ENCODE measurements around the gene SEM1.
"Not testable (repeated sequence)": the region's sequence is repeated elsewhere in the genome, so short reads cannot be mapped to it uniquely, and the experiment has no call there.

The SEM1 gene

DNA sequence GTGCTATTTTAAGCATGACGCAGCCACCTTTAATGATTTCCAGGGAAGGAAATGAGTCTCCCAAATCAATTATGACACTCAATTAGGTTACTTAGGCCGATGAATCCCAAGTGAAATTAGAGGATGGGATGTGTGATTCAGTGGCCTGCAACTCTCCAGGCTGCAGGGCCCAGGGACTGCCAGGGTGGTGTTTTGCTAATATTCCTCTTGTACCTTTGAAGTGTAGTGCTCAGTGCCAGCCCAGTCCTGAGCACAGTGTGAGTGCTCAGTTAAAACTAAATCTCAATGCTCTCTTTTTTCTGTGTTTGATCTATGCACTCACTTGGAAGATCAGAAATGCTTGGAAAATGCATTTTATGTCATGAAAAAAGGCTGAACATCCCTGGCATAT, 51.6 kb downstream of the SEM1 start:
- no peak for DNase-seq

DNA sequence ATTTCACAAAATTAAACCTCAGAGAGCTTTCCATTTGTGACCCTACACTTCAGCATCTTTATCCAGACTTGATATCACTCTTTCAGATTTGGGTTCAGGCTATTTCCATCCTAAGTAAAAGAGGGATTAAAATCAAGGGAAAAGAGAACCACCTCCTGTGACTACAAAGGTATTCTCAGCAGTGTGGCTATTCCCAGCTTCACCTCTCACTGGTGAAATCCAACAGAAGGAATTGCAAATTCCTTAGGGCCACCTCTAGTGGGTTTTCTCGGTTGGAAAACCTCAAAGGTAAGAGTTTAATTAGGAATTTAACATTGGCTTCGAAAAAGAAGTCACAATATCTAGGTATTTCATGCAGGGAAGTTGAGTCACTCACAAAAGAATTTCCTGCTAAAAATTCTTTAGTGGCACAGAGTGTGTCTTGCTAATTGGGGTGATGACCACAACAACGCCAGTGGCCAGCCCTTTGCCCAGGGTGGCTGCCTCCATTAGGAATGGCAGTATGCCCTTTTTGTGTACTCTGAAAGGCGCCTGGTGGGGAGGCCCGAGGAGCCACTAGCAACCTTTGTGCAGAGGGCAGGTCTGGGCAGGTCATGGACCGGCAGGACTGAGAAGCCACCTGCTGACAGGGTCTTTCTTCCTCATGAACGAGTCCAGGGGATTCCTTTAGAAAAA, 52.2 kb downstream of the SEM1 start:
- DNase-seq, result no peak

DNA sequence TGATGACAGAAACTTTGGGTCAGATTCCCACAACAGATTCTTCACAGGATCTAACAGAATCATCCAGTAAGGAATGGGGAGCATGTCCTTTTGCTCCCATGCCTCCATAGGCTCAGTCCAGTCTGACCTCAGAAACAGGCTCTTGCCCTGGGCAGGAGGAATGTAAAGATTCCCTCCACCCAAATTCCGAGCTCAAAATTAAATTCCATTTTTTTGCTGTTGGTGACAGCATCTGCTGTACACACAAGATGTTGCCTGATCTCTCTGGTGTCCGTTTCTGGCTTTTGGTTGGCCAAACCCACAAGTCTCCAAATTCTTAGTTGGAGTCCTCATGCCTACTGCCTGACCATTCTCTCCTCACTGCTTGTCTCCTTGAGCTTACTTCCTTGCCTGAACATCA, 53.7 kb downstream of the SEM1 start:
- DNase-seq, result no peak

DNA sequence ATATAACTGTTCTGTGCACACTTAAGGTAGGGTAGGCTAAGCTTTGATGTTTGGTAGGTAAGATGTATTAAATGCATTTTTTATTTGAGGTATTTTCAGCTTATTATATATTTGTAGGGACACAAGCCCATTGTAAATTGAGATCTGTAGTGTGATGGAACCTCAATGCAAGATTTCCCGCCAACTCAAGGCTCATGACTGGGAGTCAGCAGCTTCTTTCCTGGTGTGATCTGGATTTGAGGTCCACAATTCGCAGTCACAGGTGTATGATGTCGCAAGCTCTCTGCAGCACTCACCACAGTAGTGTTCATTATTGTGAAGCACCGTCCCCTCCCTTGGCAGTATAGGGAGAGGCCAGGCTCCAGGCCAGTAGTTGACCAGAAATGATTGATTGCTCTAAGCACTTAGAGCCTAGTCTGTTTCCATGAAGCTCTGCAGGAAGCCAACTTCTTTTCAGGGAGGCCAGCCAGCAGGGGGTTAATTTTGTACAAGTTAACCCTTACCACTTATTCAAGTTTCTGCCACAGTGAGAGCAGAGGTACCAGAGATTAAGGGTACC, 54.9 kb downstream of the SEM1 start:
- DNase-seq, result no peak

DNA sequence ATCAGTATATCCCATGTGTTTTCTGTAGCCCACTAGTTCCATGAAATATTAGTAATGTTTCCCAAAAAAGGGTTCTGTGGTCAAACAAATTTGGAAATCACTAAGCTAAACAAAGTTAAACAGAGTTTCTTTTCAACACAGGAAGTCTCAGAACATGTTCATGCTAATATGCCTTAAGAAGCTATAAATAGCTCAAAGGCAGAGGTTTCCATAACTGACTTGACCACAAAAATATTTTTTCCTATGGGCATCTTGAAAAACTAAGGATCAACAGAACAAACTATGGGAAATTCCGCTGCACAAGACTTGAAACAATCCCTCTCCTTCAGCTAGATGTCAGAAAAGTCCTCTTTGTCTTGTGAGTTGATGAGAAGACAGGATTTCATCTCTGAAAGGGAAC, 59.7 kb downstream of the SEM1 start:
- DNase-seq, result no peak

DNA sequence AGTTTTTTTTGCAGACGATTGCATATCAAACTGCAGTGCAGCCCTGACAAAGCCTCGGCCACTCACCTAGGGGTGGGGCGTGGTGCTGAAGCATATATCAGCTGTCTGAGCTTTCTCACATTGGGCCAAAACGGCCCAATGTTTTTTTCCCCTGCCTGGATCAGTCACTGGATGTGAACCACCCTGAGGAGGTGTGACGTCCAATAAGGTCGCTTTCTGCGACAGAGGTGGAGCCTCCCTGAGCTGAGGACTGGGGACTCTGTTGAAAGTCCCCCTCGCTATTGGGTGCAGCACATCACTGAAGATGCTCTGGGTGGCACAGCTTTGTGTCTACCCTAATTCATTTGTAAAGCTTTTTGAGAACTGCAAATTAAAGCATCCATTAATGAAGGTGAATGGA, 60.9 kb downstream of the SEM1 start:
- DNase-seq, result no peak

DNA sequence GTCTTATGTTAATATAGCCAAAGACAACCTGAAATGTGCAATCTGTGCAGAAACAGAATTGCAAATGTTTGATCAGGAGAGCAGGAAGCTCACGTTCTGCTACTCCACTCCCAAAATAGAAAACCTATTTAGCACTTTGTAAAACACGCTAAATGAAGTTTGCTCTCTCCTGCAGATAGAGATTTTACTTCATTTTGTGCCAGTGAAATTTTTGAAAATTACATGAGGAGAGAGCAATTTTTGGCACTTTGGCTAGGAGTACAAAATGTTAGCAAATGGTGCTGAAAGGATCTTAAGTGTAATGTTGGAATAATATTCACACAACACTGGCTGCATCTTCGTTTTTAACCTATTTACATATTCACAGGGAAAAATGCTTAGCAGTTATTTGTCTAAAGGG, 61.9 kb downstream of the SEM1 start:
- no peak for DNase-seq

DNA sequence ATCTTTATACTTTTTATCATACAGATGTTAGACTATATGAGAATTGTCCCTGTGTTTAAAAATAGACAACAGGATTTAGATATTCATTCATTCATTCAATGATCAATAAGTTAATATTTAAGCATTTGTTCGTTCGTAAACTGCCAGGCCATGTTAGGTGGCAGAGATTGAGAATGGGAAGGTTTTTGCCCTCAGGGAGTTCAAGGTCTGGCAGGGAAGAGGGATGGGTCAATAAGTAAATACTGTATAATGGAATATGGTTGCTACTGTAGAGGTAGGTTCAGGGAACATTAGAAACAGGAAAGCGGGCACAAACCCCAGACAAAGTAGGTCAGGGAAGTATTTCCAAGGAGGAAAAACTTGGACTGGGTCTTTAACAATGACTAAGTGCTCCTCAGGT, 64.6 kb downstream of the SEM1 start:
- DNase-seq, result no peak

DNA sequence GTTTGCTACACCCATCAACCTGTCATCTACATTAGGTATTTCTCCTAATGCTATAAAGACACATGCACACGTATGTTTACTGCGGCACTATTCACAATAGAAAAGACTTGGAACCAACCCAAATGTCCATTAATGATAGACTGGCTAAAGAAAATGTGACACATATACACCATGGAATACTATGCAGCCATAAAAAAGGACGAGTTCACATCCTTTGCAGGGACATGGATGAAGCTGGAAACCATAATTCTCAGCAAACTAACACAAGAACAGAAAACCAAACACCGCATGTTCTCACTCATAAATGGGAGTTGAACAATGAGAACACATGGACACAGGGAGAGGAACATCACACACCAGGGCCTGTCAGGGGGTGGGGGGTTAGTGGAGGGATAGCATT, 66.2 kb downstream of the SEM1 start:
- not testable (repeated sequence) for DNase-seq

DNA sequence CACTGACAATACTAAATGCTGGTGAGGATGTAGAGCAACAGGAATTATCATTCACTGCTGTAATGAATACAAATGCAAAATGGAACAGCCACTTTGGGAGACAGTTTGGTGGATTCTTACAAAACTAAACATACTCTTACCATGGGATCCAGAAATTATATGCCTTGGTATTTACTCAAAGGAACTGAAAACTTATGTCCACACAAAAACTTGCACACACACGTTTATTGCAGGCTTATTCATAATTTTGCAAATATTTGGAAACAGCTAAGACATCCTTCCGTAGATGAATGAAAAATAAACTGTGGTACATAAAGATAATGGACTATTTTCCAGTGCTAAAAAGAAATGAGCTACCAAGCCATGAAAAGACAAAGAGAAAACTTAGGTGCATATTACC, 69.6 kb downstream of the SEM1 start:
- DNase-seq, result no peak
